Psoas muscle (tissue), 8 donors: ENCODE measurements around the gene BMP6. TPM values are rescaled to one million over a fixed set of nuclear protein-coding genes. Genes with fewer than 3 reads are reported as not detected.

Experiments used
- ATAC-seq, 4 donors: fragments of 200-7000 bp; cut with Tn5 transposase; one replicate each; pipeline ENCODE4 v1.9.1; 2020; ENCODE audit warnings: moderate library complexity in 3 of 4, mild to moderate bottlenecking in 2 of 4
- DNase-seq, 2 donors: peaks; one replicate each; pipeline ENCODE4 v3.0.0-alpha.2; 2020
- H3K27ac ChIP-seq: fragments of 200-600 bp; one replicate; pipeline ENCODE4 v1.8.0; 2022
- H3K27me3 ChIP-seq, 3 donors: fragments of 200-600 bp in 1 of 3; one replicate each; pipeline versions ENCODE4 v1.6.1 to v1.8.0; 2013 to 2022; ENCODE audit warnings: low read length in 2 of 3, mild to moderate bottlenecking in 2 of 3, moderate library complexity in 1 of 3; ENCODE audit not compliant: insufficient read depth in 3 of 3
- H3K36me3 ChIP-seq, 2 donors: fragments of 200-600 bp in 1 of 2; one replicate each; pipeline versions ENCODE4 v1.6.1 to v1.8.0; 2013 to 2022; ENCODE audit warnings: low read depth in 1 of 2, mild to moderate bottlenecking in 1 of 2, moderate library complexity in 1 of 2; ENCODE audit not compliant: insufficient read depth in 1 of 2
- H3K4me1 ChIP-seq: fragments of 200-600 bp; one replicate; pipeline ENCODE4 v1.8.0; 2022
- H3K4me3 ChIP-seq: fragments of 200-600 bp; one replicate; pipeline ENCODE4 v1.8.0; 2022; ENCODE audit warnings: mild to moderate bottlenecking
- H3K9me3 ChIP-seq: fragments of 200-600 bp; one replicate; pipeline ENCODE4 v1.8.0; 2022
- CTCF ChIP-seq: fragments of 200-600 bp; IDR thresholded peaks from one replicate; pipeline ENCODE4 v1.8.0; 2022; ENCODE audit warnings: antibody characterized with exemption
- WGBS, 3 donors: extraction: QIAGEN DNeasy Blood & Tissue Kit; methylation state at CpG; one replicate each; pipeline versions ENCODE4 v1.1.6 to v1.1.7; 2013; 5-methylcytosine and 5-hydroxymethylcytosine counted together
- intact Hi-C, 2 donors: fragments of 100-400 bp; cut with DNase I; formaldehyde crosslinking; loops; one replicate each; pipeline versions ENCODE4 v1.11.0 to v1.14.2; 2022
- polyA plus RNA-seq, 3 donors: library from polyadenylated mRNA; stranded (reverse); fragments of 200-250 nt; gene quantifications; one replicate each; pipeline ENCODE4 v1.2.3, GENCODE V29; 2013
- total RNA-seq, 4 donors: library from RNA; stranded (reverse); fragmentation: NEBNext Ultra II Directional in 2 of 4; extraction: Animal tissue kit (Norgen Biotek cat#: 25700) in 2 of 4; gene quantifications; one replicate each; pipeline versions ENCODE4 v1.2.1 to v1.2.4, GENCODE V29; 2021 to 2023
- donor health status: healthy with polysubstance abuse.
- donor health status: DM: no; HTN: no; CAD: no; lungs with moderate emphysema.
- donor health status: Bipolar disorder and iron deficiency.
- donor health status: healthy.
- donor health status: DM: yes; HTN: yes; CAD: no.
- donor health status: DM: no; HTN: no; CAD: no.
- donor health status: DM: no; HTN: no; CAD: no.
- donor health status: DM: yes; HTN: yes; CAD: no.

The BMP6 gene
- total and polyA plus RNA-seq, 7 donors, result 0.96 to 4.9 (median 3.4) TPM

GRCh38 chr6:7911345-7911725 is 185.4 kb downstream of the BMP6 start:
- intact Hi-C loops, result loop anchor here (5.0 to 10.0 kb wide), 3 partner anchors 151 to 189 kb away; partner anchors contain the start of gene BLOC1S5 (in 2 of the 2)
- no peak for DNase-seq
- peak overlapping the region; percentile 74 for H3K27ac ChIP-seq
- peak overlapping the region; percentile 78 for H3K4me3 ChIP-seq
- no peaks in the 10 kb centered on the region for H3K27me3 ChIP-seq
- no peak for ATAC-seq
- no peak for TF ChIP-seq CTCF
- H3K36me3 ChIP-seq, result no peaks in the 10 kb centered on the region
- H3K4me1 ChIP-seq, result peaks cover 11% of the 10 kb centered on the region
- H3K9me3 ChIP-seq, result no peaks in the 10 kb centered on the region
- 82 to 90% (median 84%) methylated on average over 11 of the region's 11 CpGs for WGBS, 3 donors

GRCh38 chr6:7912024-7912423 is 186.1 kb downstream of the BMP6 start:
- Histone ChIP-seq H3K4me1 (peaks cover 11% of the 10 kb centered on the region), H3K36me3 (no peaks in the 10 kb centered on the region), H3K27ac (no peak overlapping the region), H3K9me3 (no peaks in the 10 kb centered on the region), H3K4me3 (no peak overlapping the region), H3K27me3 (no peaks in the 10 kb centered on the region)
- ATAC-seq, result peak in 2 of 4 donors; percentile 15 to 31
- DNase-seq, result peak; percentile 65 to 72
- intact Hi-C loops, result loop anchor here (5.0 to 10.0 kb wide), 3 partner anchors 150 to 190 kb away; partner anchors contain the start of gene BLOC1S5 (in 2 of the 2)
- TF ChIP-seq CTCF, result no peak
- 44 to 56% (median 46%) methylated on average over 6 of the region's 6 CpGs for WGBS, 3 donors

GRCh38 chr6:7912736-7913517 is 187.0 kb downstream of the BMP6 start:
- intact Hi-C loops, result loop anchor here (5.0 to 10.0 kb wide), 3 partner anchors 149 to 191 kb away; partner anchors contain the start of gene BLOC1S5 (in 2 of the 2)
- no peak for ATAC-seq
- DNase-seq, result no peak
- no peaks in the 10 kb centered on the region for H3K27me3 ChIP-seq
- H3K4me1 ChIP-seq, result peaks cover 7% of the 10 kb centered on the region
- WGBS, 3 donors, result 57 to 60% (median 57%) methylated on average over 8 of the region's 8 CpGs
- H3K27ac ChIP-seq, result no peak overlapping the region
- H3K36me3 ChIP-seq, result no peaks in the 10 kb centered on the region
- H3K9me3 ChIP-seq, result no peaks in the 10 kb centered on the region
- no peak for TF ChIP-seq CTCF
- no peak overlapping the region for H3K4me3 ChIP-seq

- H3K4me1 ChIP-seq, result peaks cover 4% of the 10 kb centered on the region
Measured at GRCh38 chr6:7914311-7914710, 188.4 kb downstream of the BMP6 start.

More at GRCh38 chr6:7914311-7914710, 188.4 kb downstream of the BMP6 start:
- no peak for TF ChIP-seq CTCF
- ATAC-seq (no peak), DNase-seq (no peak)
- Histone ChIP-seq H3K4me3 (no peak overlapping the region), H3K27me3 (no peaks in the 10 kb centered on the region), H3K27ac (no peak overlapping the region), H3K9me3 (no peaks in the 10 kb centered on the region), H3K36me3 (no peaks in the 10 kb centered on the region)
- intact Hi-C loops, result loop anchor here (5.0 to 10.0 kb wide), 3 partner anchors 148 to 192 kb away; partner anchors contain the start of gene BLOC1S5 (in 2 of the 2)
- WGBS, 3 donors, result 84% methylated on average over 5 of the region's 5 CpGs
